GM03348 (cell line): ENCODE results near the gene PCDHGA7.
"Not testable (repeated sequence)": the region's sequence is repeated elsewhere in the genome, so short reads cannot be mapped to it uniquely, and the experiment has no call there.

Source experiments
- DNase-seq: peaks from one replicate; pipeline ENCODE4 v3.0.0; 2012; ENCODE audit warnings: low spot score

Gene PCDHGA7

DNA sequence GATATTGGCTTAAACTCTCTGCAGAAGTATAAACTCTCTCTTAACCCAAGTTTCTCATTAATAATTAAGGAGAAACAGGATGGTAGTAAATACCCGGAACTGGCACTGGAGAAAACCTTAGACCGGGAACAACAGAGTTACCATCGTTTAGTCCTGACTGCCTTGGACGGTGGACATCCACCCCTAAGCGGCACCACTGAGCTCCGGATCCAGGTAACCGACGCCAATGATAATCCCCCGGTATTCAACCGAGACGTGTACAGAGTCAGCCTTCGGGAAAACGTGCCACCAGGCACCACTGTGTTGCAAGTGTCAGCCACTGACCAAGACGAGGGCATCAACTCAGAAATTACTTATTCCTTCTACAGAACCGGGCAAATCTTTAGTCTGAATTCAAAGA is 16.1 kb downstream of the PCDHGA7 start:
- DNase-seq = no peak

DNA sequence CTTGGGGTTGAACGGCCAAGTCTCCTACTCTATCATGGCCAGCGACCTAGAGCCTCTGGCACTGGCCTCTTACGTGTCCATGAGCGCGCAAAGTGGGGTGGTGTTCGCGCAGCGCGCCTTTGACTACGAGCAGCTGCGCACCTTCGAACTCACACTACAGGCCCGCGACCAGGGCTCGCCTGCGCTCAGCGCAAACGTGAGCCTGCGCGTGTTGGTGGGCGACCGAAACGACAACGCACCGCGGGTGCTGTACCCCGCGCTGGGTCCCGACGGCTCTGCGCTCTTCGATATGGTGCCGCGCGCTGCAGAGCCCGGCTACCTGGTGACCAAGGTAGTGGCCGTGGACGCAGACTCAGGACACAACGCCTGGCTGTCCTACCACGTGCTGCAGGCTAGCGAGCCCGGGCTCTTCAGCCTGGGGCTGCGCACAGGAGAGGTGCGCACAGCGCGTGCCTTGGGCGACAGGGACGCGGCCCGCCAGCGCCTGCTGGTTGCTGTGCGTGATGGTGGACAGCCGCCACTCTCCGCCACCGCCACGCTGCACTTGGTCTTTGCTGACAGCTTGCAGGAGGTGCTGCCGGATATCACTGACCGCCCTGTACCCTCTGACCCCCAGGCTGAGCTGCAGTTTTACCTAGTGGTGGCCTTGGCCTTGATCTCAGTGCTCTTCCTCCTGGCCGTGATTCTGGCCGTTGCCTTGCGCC is 17.2 kb downstream of the PCDHGA7 start:
- DNase-seq = no peak

DNA sequence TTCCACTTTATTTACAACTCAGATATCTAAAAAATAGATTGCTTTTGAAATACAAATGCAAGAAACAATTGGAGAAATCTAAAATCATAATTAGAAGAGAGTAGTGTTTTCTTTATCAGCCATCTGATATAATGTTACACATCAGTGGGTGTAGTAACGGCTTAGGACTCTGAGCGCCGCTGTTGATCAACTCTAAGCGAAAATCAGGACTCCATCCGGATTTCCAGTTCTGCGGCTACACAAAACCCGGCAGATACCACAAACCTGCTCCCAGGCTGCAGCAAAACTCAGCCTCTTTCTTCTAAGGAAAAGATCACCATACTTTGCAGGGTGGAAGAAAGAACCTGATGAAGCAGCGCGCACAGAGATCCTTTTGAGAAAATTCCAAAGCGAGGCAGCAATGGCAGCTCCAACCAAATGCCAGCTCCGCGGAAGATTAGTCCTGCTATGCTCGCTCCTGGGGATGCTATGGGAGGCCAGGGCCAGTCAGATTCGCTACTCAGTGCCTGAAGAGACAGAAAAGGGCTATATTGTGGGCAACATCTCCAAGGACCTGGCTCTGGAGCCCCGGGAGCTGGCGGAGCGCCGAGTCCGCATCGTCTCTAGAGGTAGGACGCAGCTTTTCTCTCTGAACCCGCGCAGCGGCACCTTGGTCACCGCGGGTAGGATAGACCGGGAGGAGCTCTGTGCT is 20.2 kb downstream of the PCDHGA7 start, which contains the start of gene PCDHGA9:
Gene PCDHGA9, plus strand, starts transcription at position 226 of the 691 bp plus-strand sequence. Its CDS starts 175 bp downstream, at position 401.
- DNase-seq = peak; percentile 51

DNA sequence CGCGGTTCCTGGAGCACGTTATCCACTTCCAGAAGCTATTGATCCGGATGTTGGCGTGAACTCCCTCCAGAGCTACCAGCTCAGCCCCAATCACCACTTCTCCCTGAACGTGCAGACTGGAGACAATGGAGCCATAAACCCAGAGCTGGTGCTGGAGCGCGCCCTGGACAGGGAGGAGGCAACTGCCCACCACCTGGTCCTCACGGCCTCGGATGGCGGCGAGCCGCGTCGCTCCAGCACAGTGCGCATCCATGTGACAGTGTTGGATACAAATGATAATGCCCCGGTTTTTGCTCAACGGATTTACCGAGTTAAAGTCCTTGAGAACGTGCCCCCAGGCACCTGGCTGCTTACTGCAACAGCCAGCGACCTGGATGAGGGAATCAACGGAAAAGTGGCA is 20.8 kb downstream of the PCDHGA7 start:
- no peak for DNase-seq

DNA sequence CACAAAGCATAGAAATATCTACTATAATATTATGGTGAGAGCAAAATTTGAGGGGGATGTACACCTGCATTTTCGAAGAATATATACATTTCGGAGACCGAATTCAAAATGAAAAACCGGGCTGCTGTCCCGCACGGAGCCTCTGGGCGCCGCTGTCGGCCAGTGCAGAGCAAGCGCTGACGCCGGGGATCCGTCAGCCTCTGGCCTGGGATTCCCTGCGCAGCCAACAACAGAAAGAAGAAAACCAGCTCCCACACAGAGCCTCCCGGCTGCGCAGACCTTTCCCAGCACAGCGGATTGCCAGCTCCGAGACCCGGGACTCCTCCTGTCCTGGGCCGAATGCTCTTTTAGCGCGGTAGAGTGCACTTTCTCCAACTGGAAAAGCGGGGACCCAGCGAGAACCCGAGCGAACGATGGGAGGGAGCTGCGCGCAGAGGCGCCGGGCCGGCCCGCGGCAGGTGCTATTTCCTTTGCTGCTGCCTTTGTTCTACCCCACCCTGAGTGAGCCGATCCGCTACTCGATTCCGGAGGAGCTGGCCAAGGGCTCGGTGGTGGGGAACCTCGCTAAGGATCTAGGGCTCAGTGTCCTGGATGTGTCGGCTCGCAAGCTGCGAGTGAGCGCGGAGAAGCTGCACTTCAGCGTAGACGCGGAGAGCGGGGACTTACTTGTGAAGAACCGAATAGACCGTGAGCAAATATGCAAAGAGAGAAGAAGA is 25.4 kb downstream of the PCDHGA7 start, which contains the start of gene PCDHGB6:
Gene PCDHGB6, plus strand, starts transcription at position 232 of the 716 bp plus-strand sequence. Its CDS starts 182 bp downstream, at position 414.
- not testable (repeated sequence) for DNase-seq

DNA sequence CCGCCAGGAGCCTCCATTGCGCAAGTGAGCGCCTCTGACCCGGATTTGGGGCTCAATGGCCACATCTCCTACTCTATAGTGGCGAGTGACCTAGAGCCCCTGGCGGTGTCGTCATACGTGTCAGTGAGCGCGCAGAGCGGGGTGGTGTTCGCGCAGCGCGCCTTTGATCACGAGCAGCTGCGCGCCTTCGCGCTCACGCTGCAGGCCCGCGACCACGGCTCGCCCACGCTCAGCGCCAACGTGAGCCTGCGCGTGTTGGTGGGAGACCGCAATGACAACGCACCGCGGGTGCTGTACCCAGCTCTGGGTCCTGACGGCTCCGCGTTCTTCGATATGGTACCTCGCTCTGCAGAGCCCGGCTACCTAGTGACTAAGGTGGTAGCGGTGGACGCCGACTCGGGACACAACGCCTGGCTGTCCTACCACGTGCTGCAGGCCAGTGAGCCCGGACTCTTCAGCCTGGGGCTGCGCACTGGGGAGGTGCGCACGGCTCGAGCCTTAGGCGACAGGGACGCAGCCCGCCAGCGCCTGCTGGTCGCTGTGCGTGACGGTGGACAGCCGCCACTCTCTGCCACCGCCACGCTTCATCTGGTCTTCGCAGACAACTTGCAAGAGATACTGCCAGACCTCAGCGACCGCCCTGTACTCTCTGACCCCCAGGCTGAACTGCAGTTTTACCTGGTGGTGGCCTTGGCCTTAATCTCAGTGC is 27.2 kb downstream of the PCDHGA7 start:
- DNase-seq = no peak

DNA sequence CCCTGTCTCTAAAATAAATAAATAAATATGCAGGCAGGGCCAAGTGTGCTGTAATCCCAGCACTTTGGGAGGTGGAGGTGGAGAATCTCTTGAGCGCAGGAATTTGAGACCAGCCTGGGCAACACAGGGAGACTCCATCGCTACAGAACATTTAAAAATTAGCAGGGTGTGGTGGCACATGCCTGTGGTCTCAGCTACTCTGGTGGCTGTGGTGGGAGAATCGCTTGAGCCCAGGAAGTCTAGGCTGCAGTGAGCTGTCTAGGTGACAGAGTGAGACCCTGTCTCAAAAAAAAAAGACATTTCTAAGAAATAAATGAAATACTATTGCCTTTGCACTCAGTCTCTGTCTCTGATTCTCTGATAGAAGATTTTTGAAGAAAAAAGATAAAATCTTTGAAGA is 29.0 kb downstream of the PCDHGA7 start:
- DNase-seq = no peak

DNA sequence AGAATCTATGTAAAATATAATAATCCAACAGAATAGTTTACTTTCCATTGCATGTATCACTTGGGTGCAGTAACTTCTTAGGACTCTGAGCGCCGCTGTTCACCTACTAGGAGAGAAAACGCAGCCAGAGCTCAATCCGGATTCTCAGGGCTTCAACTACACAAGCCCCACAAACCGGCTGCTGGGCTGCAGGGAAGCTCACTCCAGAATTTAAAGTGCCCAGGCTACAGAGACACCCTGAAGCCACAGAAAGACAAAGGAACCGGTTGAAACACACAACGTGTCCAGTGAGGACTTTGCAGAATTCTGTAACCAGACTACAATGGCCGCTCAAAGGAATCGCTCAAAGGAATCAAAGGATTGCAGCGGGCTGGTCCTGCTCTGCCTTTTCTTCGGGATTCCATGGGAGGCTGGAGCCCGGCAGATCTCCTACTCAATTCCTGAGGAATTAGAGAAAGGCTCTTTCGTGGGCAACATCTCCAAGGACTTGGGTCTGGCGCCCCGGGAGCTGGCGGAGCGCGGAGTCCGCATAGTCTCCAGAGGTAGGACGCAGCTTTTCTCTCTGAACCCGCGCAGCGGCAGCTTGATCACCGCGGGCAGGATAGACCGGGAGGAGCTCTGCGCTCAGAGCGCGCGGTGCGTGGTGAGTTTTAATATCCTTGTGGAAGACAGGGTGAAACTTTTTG is 30.5 kb downstream of the PCDHGA7 start, which contains the start of gene PCDHGA10:
Gene PCDHGA10, plus strand, starts transcription at position 134 of the 686 bp plus-strand sequence. Its CDS starts 189 bp downstream, at position 323.
- DNase-seq = peak; percentile 79

DNA sequence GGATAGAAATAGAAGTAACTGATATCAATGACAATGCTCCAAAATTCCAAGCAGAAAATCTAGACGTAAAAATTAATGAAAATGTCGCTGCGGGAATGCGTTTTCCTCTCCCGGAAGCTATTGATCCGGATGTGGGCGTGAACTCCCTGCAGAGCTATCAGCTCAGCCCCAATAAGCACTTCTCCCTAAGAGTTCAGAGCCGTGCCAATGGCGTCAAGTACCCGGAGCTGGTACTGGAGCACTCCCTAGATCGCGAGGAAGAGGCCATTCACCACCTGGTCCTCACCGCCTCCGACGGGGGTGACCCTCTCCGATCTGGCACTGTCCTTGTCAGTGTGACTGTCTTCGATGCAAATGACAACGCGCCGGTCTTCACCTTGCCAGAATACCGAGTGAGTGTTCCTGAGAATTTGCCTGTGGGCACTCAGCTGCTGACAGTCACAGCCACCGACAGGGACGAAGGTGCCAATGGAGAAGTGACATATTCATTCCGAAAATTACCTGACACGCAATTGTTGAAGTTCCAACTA is 31.1 kb downstream of the PCDHGA7 start:
- peak; percentile 61 for DNase-seq

DNA sequence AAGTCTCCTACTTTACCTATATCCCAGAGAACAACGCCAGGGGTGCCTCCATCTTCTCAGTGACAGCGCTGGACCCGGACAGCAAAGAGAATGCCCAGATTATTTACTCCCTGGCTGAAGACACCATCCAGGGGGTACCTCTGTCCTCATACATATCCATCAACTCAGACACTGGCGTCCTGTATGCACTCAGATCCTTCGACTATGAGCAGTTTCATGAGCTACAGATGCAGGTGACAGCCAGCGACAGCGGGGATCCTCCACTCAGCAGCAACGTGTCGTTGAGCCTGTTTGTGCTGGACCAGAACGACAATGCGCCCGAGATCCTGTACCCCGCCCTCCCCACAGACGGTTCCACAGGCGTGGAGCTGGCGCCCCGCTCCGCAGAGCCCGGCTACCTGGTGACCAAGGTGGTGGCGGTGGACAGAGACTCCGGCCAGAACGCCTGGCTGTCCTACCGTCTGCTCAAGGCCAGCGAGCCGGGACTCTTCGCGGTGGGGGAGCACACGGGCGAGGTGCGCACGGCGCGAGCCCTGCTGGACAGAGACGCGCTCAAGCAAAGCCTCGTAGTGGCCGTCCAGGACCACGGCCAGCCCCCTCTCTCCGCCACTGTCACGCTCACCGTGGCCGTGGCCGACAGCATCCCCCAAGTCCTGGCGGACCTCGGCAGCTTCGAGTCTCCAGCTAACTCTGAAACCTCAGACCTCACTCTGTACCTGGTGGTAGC is 32.2 kb downstream of the PCDHGA7 start:
- not testable (repeated sequence) for DNase-seq

DNA sequence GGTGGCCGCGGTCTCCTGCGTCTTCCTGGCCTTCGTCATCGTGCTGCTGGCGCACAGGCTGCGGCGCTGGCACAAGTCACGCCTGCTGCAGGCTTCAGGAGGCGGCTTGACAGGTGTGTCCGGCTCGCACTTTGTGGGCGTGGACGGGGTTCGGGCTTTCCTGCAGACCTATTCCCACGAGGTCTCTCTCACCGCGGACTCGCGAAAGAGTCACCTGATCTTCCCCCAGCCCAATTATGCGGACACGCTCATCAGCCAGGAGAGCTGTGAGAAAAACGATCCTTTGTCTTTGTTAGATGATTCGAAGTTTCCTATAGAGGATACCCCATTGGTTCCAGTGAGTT is 32.7 kb downstream of the PCDHGA7 start:
- DNase-seq = not testable (repeated sequence)

DNA sequence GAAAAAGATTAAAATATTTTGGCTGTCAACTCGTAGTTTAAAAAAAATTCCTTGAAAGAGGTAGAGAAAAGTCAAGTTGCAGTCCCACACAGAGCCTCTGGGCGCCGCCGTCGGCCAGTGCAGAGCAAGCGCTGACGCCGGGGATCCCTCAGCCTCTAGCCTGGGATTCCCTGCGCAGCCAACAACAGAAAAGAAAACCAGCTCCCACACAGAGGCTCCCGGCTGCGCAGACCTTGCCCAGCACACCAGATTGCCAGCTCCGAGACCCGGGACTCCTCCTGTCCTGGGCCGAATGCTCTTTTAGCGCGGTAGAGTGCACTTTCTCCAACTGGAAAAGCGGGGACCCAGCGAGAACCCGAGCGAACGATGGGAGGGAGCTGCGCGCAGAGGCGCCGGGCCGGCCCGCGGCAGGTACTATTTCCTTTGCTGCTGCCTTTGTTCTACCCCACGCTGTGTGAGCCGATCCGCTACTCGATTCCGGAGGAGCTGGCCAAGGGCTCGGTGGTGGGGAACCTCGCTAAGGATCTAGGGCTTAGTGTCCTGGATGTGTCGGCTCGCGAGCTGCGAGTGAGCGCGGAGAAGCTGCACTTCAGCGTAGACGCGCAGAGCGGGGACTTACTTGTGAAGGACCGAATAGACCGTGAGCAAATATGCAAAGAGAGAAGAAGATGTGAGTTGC is 35.1 kb downstream of the PCDHGA7 start, which contains the start of gene PCDHGB7:
Gene PCDHGB7, plus strand, starts transcription at position 184 of the 679 bp plus-strand sequence. Its CDS starts 183 bp downstream, at position 367.
- peak; percentile 77 for DNase-seq

DNA sequence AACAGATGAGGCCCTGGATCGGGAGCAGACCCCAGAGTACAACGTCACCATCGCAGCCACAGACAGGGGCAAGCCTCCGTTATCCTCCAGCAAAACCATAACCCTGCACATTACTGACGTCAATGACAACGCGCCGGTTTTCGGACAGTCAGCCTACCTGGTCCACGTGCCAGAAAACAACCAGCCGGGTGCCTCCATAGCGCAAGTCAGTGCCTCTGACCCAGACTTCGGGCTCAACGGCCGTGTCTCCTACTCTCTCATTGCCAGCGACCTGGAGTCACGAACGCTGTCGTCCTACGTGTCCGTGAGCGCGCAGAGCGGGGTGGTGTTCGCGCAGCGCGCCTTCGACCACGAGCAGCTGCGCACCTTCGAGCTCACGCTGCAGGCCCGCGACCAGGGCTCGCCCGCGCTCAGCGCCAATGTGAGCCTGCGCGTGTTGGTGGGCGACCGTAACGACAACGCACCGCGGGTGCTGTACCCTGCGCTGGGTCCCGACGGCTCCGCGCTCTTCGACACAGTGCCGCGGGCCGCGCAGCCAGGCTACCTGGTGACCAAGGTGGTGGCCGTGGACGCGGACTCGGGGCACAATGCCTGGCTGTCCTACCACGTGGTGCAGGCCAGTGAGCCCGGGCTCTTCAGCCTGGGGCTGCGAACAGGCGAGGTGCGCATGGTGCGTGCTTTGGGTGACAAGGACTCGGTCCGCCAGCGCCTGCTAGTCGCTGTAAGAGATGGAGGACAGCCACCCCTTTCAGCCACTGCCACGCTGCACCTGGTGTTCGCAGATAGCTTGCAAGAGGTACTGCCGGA is 36.7 kb downstream of the PCDHGA7 start:
- DNase-seq = no peak

DNA sequence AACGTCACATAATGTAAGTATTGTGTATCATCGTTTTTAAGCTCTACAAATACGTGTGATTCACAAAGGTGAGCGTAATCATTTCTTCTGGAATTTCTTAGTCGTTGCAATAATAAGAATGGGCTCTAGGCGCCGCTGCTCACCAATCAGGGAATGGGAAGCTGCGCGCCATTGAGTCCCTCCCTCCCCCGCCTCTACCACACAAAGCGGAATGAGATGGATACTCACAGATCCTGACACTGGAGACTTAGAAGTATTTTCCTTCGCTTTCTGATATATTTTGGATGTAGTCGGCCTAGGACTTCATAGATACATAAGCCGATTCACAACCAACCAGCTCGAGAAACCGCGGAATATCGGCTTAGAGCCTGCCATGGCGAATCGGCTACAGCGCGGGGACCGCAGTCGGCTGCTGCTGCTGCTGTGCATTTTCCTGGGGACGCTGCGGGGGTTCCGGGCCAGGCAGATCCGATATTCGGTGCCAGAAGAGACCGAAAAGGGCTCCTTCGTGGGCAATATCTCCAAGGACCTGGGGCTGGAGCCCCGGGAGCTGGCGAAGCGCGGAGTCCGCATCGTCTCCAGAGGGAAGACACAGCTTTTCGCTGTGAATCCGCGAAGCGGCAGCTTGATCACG is 38.4 kb downstream of the PCDHGA7 start, which contains the start of gene PCDHGA11:
Gene PCDHGA11, plus strand, starts transcription at position 197 of the 634 bp plus-strand sequence. Its CDS starts 177 bp downstream, at position 374.
- DNase-seq = peak; percentile 81

DNA sequence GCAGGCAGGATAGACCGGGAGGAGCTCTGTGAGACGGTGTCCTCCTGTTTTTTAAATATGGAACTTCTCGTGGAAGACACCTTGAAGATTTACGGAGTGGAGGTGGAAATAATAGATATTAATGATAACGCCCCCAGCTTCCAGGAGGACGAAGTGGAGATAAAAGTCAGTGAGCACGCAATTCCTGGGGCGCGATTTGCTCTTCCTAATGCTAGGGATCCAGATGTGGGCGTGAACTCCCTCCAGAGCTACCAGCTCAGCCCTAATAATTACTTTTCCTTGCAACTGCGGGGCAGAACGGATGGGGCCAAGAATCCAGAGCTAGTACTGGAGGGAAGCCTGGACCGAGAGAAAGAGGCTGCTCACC is 38.9 kb downstream of the PCDHGA7 start:
- DNase-seq = peak; percentile 32

DNA sequence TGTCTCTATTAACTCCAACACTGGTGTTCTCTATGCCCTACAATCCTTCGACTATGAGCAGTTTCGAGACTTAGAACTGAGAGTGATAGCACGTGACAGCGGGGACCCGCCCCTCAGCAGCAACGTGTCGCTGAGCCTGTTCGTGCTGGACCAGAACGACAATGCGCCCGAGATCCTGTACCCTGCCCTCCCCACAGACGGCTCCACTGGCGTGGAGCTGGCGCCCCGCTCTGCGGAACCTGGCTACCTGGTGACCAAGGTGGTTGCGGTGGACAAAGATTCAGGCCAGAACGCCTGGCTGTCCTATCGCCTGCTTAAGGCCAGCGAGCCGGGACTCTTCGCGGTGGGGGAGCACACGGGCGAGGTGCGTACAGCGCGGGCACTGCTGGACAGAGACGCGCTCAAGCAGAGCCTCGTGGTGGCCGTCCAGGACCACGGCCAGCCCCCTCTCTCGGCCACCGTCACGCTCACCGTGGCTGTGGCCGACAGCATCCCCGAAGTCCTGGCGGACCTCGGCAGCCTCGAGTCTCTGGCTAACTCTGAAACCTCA is 40.3 kb downstream of the PCDHGA7 start:
- no peak for DNase-seq

DNA sequence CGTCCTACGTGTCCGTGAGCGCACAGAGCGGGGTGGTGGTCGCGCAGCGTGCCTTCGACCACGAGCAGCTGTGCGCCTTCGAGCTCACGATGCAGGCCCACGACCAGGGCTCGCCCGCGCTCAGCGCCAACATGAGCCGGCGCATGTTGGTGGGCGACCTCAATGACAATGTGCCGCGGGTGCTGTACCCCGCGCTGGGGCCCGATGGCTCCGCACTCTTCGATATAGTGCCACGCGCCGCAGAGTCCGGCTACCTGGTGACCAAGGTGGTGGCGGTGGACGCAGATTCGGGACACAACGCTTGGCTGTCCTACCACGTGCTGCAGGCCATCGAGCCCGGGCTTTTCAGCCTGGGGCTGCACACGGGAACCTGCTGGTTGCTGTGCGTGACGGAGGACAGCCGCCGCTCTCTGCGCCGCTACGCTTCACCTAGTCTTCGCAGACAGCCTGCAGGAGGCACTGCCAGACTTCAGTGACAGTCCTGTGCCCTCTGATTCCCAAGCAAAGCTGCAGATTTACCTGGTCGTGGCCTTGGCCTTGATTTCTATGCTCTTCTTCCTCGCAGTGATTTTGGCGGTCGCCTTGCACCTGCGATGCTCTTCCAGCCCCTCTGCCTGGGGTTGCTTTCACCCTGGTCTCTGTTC is 45.4 kb downstream of the PCDHGA7 start:
- DNase-seq = no peak
